ENCODE measurements around the gene MSLN. TPM values are rescaled to one million over a fixed set of nuclear protein-coding genes. Genes with fewer than 3 reads are reported as not detected.

The MSLN gene
- total and polyA plus RNA-seq, 2 experiments from 2014 or later = 0.10 TPM; not detected in 1

- no peak overlapping the region for H3K4me3 ChIP-seq
- H3K27ac ChIP-seq (ENCODE audit: low read depth) = no peak overlapping the region
- H3F3A ChIP-seq (replicated peaks; ENCODE audit: low read depth) = no peaks in the 10 kb centered on the region
- no peak overlapping the region for H2AFZ ChIP-seq
- H4K20me1 ChIP-seq (replicated peaks; ENCODE audit: insufficient read depth) = no peaks in the 10 kb centered on the region
- DNase-seq (ENCODE audit: low spot score) (no peak), ATAC-seq (no peak)
- H3K4me1 Mint-ChIP-seq = no peaks in the 10 kb centered on the region; the same call in 1 of the 3 replicates
- H3K27me3 ChIP-seq (ENCODE audit: insufficient read depth) = no peaks in the 10 kb centered on the region
- H3K9me2 ChIP-seq (ENCODE audit: insufficient read depth) = no peaks in the 10 kb centered on the region
- no peak overlapping the region for H3K4me3 Mint-ChIP-seq
- no peaks in the 10 kb centered on the region for H3K79me2 ChIP-seq (replicated peaks; ENCODE audit: insufficient read depth)
- no peak overlapping the region for H3K4me2 ChIP-seq
- no peaks in the 10 kb centered on the region for H3K4me1 ChIP-seq (ENCODE audit: insufficient read depth)
- H3K36me3 Mint-ChIP-seq (ENCODE audit: low read depth) = no peaks in the 10 kb centered on the region
- peaks cover 10% of the 10 kb centered on the region for H3K27me3 Mint-ChIP-seq (ENCODE audit: insufficient read depth, low read depth, poor library complexity)
- no peaks in the 10 kb centered on the region; the same call in 1 of the 3 replicates for H3K9me3 Mint-ChIP-seq
- TF ChIP-seq EZH2phosphoT487 (IDR thresholded peaks at IDR 0.05; ENCODE audit: unreplicated experiment) (no peak), CREB1 (CRISPR knock-in tag; IDR thresholded peaks at IDR 0.05; ENCODE audit: low read depth) (no peak), ZNF114 (CRISPR knock-in tag; IDR thresholded peaks at IDR 0.05) (no peak), REST (IDR thresholded peaks at IDR 0.05; ENCODE audit: unreplicated experiment) (no peak), NANOG (IDR thresholded peaks at IDR 0.05; ENCODE audit: borderline replicate concordance) (no peak), ZNF462 (CRISPR knock-in tag; IDR thresholded peaks at IDR 0.05) (no peak), JUNB (IDR thresholded peaks at IDR 0.05; ENCODE audit: unreplicated experiment) (no peak), POLR2AphosphoS5 (IDR thresholded peaks at IDR 0.05; ENCODE audit: low read depth) (no peak), STAT1 (IDR thresholded peaks at IDR 0.05; ENCODE audit: unreplicated experiment) (no peak), ETS1 (IDR thresholded peaks at IDR 0.05) (no peak), ZNF331 (CRISPR knock-in tag; IDR thresholded peaks at IDR 0.05; ENCODE audit: low read depth) (no peak), EZH2 (IDR thresholded peaks at IDR 0.05; ENCODE audit: low read depth, unreplicated experiment) (no peak), CTCF (conservative IDR thresholded peaks at IDR 0.05; ENCODE audit: low read depth in 2 of 2) (no peak)
- no peaks in the 10 kb centered on the region for H3K36me3 ChIP-seq (ENCODE audit: insufficient read depth)
- no peak overlapping the region; the same call in 1 of the 2 replicates for H3K27ac Mint-ChIP-seq
These were observed 469 bp upstream of the MSLN start for GRCh38 chr16:760065-760464.
